SK-N-SH (cell line): ENCODE data around the gene MED14. TPM values are rescaled to one million over a fixed set of nuclear protein-coding genes. Genes with fewer than 3 reads are reported as not detected.

Source experiments
- CTCF ChIA-PET: fragments of 300-600, 350-600 bp; formaldehyde crosslinking; extraction: SDS; loops from one replicate; lab custom pipeline; 2021; lab: Yijun Ruan, JAX
- POLR2A ChIA-PET: fragments of 350-600 bp; sonication (Branson Sonifier 250); formaldehyde crosslinking; extraction: SDS; loops from one replicate; lab custom pipeline; 2020; ENCODE audit warnings: antibody characterized with exemption, inconsistent platforms; lab: Yijun Ruan, JAX
- DNase-seq: peaks from one replicate; pipeline ENCODE4 v3.0.0; 2012
- H2AFZ ChIP-seq: fragments of 200-600 bp; sonication (generic); 2 replicates; pipeline ENCODE4 v1.8.1; 2016; ENCODE audit warnings: antibody characterized with exemption, mild to moderate bottlenecking, low read depth
- H3F3A ChIP-seq: fragments of 200-600 bp; sonication (generic); replicated peaks from 2 replicates; pipeline ENCODE3; 2016; ENCODE audit warnings: antibody characterized with exemption, mild to moderate bottlenecking; ENCODE audit not compliant: insufficient read depth
- H3K27ac ChIP-seq, 2 experiments: fragments of 200-500 bp in 1 of 2; fragments of 200-600 bp in 1 of 2; sonication (Bioruptor generic) in 1 of 2; sonication (generic), shearing (Covaris generic) in 1 of 2; 2 replicates each; pipeline versions ENCODE4 v1.5.1 to v1.6.1; 2014 to 2016; ENCODE audit warnings: low read depth in 2 of 2, inconsistent platforms in 1 of 2, low read length in 1 of 2, mild to moderate bottlenecking in 1 of 2, mixed read lengths in 1 of 2
- H3K27me3 ChIP-seq: fragments of 200-600 bp; sonication (generic), shearing (Covaris generic); 2 replicates; pipeline ENCODE4 v1.6.1; 2016; ENCODE audit warnings: mixed run types; ENCODE audit not compliant: insufficient read depth
- H3K36me3 ChIP-seq, 2 experiments: fragments of 200-500 bp in 1 of 2; fragments of 200-600 bp in 1 of 2; sonication (Bioruptor generic) in 1 of 2; sonication (generic) in 1 of 2; replicated peaks in 1 of 2; 2 replicates each; pipeline versions ENCODE3 to v1.5.1; 2014 to 2016; ENCODE audit warnings: low read length in 1 of 2, mild to moderate bottlenecking in 1 of 2; ENCODE audit not compliant: insufficient read depth in 2 of 2, control insufficient read depth in 1 of 2
- H3K4me1 ChIP-seq, 2 experiments: fragments of 200-500 bp in 1 of 2; fragments of 200-600 bp in 1 of 2; sonication (Bioruptor generic) in 1 of 2; sonication (generic), shearing (Covaris generic) in 1 of 2; 2 replicates each; pipeline versions ENCODE4 v1.5.1 to v1.6.1; 2014 to 2016; ENCODE audit warnings: low read depth in 1 of 2, low read length in 1 of 2, mixed run types in 1 of 2; ENCODE audit not compliant: insufficient read depth in 2 of 2, control insufficient read depth in 1 of 2
- H3K4me2 ChIP-seq: fragments of 200-600 bp; sonication (generic), shearing (Covaris generic); 2 replicates; pipeline ENCODE4 v1.6.1; 2017; ENCODE audit warnings: mixed run types
- H3K4me3 ChIP-seq, 2 experiments: fragments of 200-500 bp in 1 of 2; fragments of 200-600 bp in 1 of 2; sonication (Bioruptor generic) in 1 of 2; sonication (generic), shearing (Covaris generic) in 1 of 2; 2 replicates each; pipeline versions ENCODE4 v1.5.1 to v1.8.1; 2014 to 2016; ENCODE audit warnings: low read depth in 2 of 2, inconsistent platforms in 1 of 2, low read length in 1 of 2, mild to moderate bottlenecking in 1 of 2, mixed read lengths in 1 of 2, moderate library complexity in 1 of 2
- H3K79me2 ChIP-seq: fragments of 200-600 bp; sonication (generic); 2 replicates; pipeline ENCODE4 v1.8.1; 2017; ENCODE audit warnings: mild to moderate bottlenecking; ENCODE audit not compliant: insufficient read depth
- H3K9ac ChIP-seq: fragments of 200-600 bp; sonication (generic); 2 replicates; pipeline ENCODE4 v1.6.1; 2017; ENCODE audit warnings: mixed run types
- H3K9me2 ChIP-seq: fragments of 200-600 bp; sonication (generic); 2 replicates; pipeline ENCODE4 v1.6.1; 2017; ENCODE audit warnings: mixed run types
- H3K9me3 ChIP-seq: fragments of 200-600 bp; sonication (generic); 2 replicates; pipeline ENCODE4 v1.6.1; 2017; ENCODE audit warnings: mixed run types, mild to moderate bottlenecking, moderate library complexity
- H4K20me1 ChIP-seq: fragments of 200-600 bp; sonication (generic); 2 replicates; pipeline ENCODE4 v1.6.1; 2017; ENCODE audit warnings: mild to moderate bottlenecking, mixed run types; ENCODE audit not compliant: insufficient read depth
- ELF1 ChIP-seq: IDR thresholded peaks from 2 replicates; pipeline ENCODE4 v1.4.0; 2012
- FOXM1 ChIP-seq: IDR thresholded peaks from 2 replicates; pipeline ENCODE4 v1.4.0; 2012; ENCODE audit warnings: low read depth, mild to moderate bottlenecking
- JUND ChIP-seq: IDR thresholded peaks from 2 replicates; pipeline ENCODE4 v1.4.0; 2012
- MEF2A ChIP-seq: IDR thresholded peaks from 2 replicates; pipeline ENCODE4 v1.4.0; 2012; ENCODE audit warnings: low read depth, borderline replicate concordance
- MXI1 ChIP-seq: IDR thresholded peaks from 2 replicates; pipeline ENCODE4 v1.6.1; 2012; ENCODE audit warnings: mild to moderate bottlenecking, low read depth, low read length, improper control_type of control experiment
- NRF1 ChIP-seq: IDR thresholded peaks from 2 replicates; pipeline ENCODE4 v1.6.1; 2012; ENCODE audit warnings: low read depth, mild to moderate bottlenecking, low read length
- PBX3 ChIP-seq: IDR thresholded peaks from 2 replicates; pipeline ENCODE4; 2012
- POLR2AphosphoS5 ChIP-seq: IDR thresholded peaks from 2 replicates; pipeline ENCODE4 v1.6.1; 2012; ENCODE audit warnings: low read depth, low read length
- RAD21 ChIP-seq: IDR thresholded peaks from 2 replicates; pipeline ENCODE4 v1.6.1; 2012; ENCODE audit warnings: mild to moderate bottlenecking, low read length
- RCOR1 ChIP-seq: fragments of 150-350 bp; IDR thresholded peaks from 2 replicates; pipeline ENCODE4 v1.6.1; 2017; ENCODE audit warnings: antibody characterized with exemption, low read length
- RFX5 ChIP-seq: IDR thresholded peaks from 2 replicates; pipeline ENCODE4 v1.6.1; 2012; ENCODE audit warnings: mild to moderate bottlenecking, improper control_type of control experiment, low read length
- RXRA ChIP-seq: IDR thresholded peaks from 2 replicates; pipeline ENCODE4 v1.4.0; 2012; ENCODE audit warnings: low read depth, mild to moderate bottlenecking, borderline replicate concordance
- SIN3A ChIP-seq: IDR thresholded peaks from 2 replicates; pipeline ENCODE4 v1.6.1; 2012; ENCODE audit warnings: low read depth, mild to moderate bottlenecking, low read length, moderate library complexity, borderline replicate concordance
- SMC3 ChIP-seq: IDR thresholded peaks from 2 replicates; pipeline ENCODE4 v1.6.1; 2012; ENCODE audit warnings: low read depth, low read length, improper control_type of control experiment
- TEAD4 ChIP-seq: IDR thresholded peaks from 2 replicates; pipeline ENCODE4 v1.4.0; 2012; ENCODE audit warnings: mild to moderate bottlenecking, borderline replicate concordance; ENCODE audit not compliant: insufficient read depth
- USF1 ChIP-seq: IDR thresholded peaks from 2 replicates; pipeline ENCODE4 v1.4.0; 2012; ENCODE audit warnings: low read depth, borderline replicate concordance
- YY1 ChIP-seq: IDR thresholded peaks from 2 replicates; pipeline ENCODE4 v1.4.0; 2012; ENCODE audit warnings: low read depth, mild to moderate bottlenecking
- ZBTB33 ChIP-seq: IDR thresholded peaks from 2 replicates; pipeline ENCODE4 v1.4.0; 2012; ENCODE audit warnings: low read depth, borderline replicate concordance
- WGBS: methylation state at CpG from one replicate; pipeline ENCODE4 v1.1.6; 2017; ENCODE audit warnings: low lambda C conversion rate; 5-methylcytosine and 5-hydroxymethylcytosine counted together
- polyA plus RNA-seq, 3 experiments: library from polyadenylated mRNA; depleted of rRNA; stranded (reverse); fragments of >200 nt; gene quantifications; 2 replicates each; pipeline ENCODE4 v1.2.3, GENCODE V29; 2012

The MED14 gene
- polyA plus RNA-seq, 1 of the 3 experiments (the other 2 are of a cell fraction) = 24.5 TPM

- CTCF ChIA-PET = no interaction called here
- Histone ChIP-seq H3K9me3 (no peaks in the 10 kb centered on the region), H3K27ac (no peak overlapping the region), H3F3A (no peaks in the 10 kb centered on the region)
- no peak for TF ChIP-seq RAD21
- TF ChIP-seq USF1 = no peak
- TF ChIP-seq TEAD4 = no peak
- no peak for TF ChIP-seq RFX5
- TF ChIP-seq MEF2A = no peak
- no peak for TF ChIP-seq YY1
- no peak for TF ChIP-seq JUND
- no peak for TF ChIP-seq RCOR1
- no peak for TF ChIP-seq RXRA
- no peak for TF ChIP-seq SIN3A
- no peak for TF ChIP-seq NRF1
- no peak for TF ChIP-seq ELF1
- TF ChIP-seq MXI1 = no peak
- TF ChIP-seq FOXM1 = no peak
- no peak for TF ChIP-seq SMC3
- no peak for TF ChIP-seq POLR2AphosphoS5
- no peak for TF ChIP-seq PBX3
- no peak for TF ChIP-seq ZBTB33
- TF ChIP-seq, all 33 proteins: peak for 0
- no peak for DNase-seq
- Histone ChIP-seq H2AFZ (no peak overlapping the region), H3K79me2 (no peaks in the 10 kb centered on the region), H3K9me2 (no peaks in the 10 kb centered on the region), H3K4me2 (no peak overlapping the region), H3K4me3 (no peak overlapping the region), H3K9ac (no peak overlapping the region), H3K27me3 (no peaks in the 10 kb centered on the region; the same call in 1 of the 2 replicates), H3K4me1 (no peaks in the 10 kb centered on the region), H3K36me3 (peaks cover 4 to 23% of the 10 kb centered on the region in 2 experiments), H4K20me1 (no peaks in the 10 kb centered on the region)
- POLR2A ChIA-PET = no interaction called here
- 86% methylated on average over 3 of the region's 3 CpGs for WGBS
Measured at GRCh38 chrX:40607381-40607780, 128.0 kb downstream of the MED14 start.
